Kidney (tissue), 14 donors: ENCODE measurements around the gene ZNF738. TPM values are rescaled to one million over a fixed set of nuclear protein-coding genes. Genes with fewer than 3 reads are reported as not detected.

Experiments used
- DNase-seq, 5 donors: peaks; one replicate each; pipeline ENCODE4 v3.0.0-alpha.2; 2013 to 2020
- FAIRE-seq: peaks from 2 replicates; lab custom pipeline; 2012; peaks lifted over from hg19 to GRCh38; lab: Jason Lieb, UNC
- H3K27ac ChIP-seq, 2 donors: one replicate each; pipeline ENCODE4 v1.7.0; 2013; ENCODE audit warnings: low read depth in 2 of 2, low read length in 2 of 2, inconsistent platforms in 1 of 2
- H3K27me3 ChIP-seq: one replicate; pipeline ENCODE4 v1.7.1; 2013; ENCODE audit warnings: low read length, inconsistent platforms; ENCODE audit not compliant: control insufficient read depth, insufficient read depth
- H3K36me3 ChIP-seq, 3 donors: one replicate each; pipeline versions ENCODE4 v1.7.0 to v1.7.1; 2013; ENCODE audit warnings: low read length in 3 of 3, control low read depth in 1 of 3, inconsistent platforms in 1 of 3; ENCODE audit not compliant: insufficient read depth in 3 of 3, control insufficient read depth in 2 of 3
- H3K4me1 ChIP-seq, 3 donors: one replicate each; pipeline versions ENCODE4 v1.7.0 to v1.7.1; 2013; ENCODE audit warnings: low read length in 3 of 3, inconsistent platforms in 1 of 3, low read depth in 1 of 3; ENCODE audit not compliant: control insufficient read depth in 2 of 3, insufficient read depth in 2 of 3
- H3K4me3 ChIP-seq, 3 donors: one replicate each; pipeline versions ENCODE4 v1.7.0 to v1.8.1; 2013; ENCODE audit warnings: low read length in 3 of 3, control low read depth in 1 of 3, inconsistent platforms in 1 of 3
- H3K9ac ChIP-seq, 3 donors: one replicate each; pipeline versions ENCODE4 v1.7.0 to v1.7.1; 2013; ENCODE audit warnings: low read length in 3 of 3, control low read depth in 1 of 3, inconsistent platforms in 1 of 3
- H3K9me3 ChIP-seq, 3 donors: one replicate each; pipeline versions ENCODE4 v1.7.0 to v1.7.1; 2013; ENCODE audit warnings: low read length in 3 of 3, control low read depth in 1 of 3, inconsistent platforms in 1 of 3; ENCODE audit not compliant: control insufficient read depth in 2 of 3, insufficient read depth in 1 of 3
- CTCF ChIP-seq: IDR thresholded peaks from 3 replicates; pipeline ENCODE4 v1.5.1; 2012; ENCODE audit warnings: mild to moderate bottlenecking, moderate library complexity, borderline replicate concordance; ENCODE audit not compliant: insufficient read depth; ENCODE audit errors: extremely low read depth
- intact Hi-C: fragments of 100-400 bp; cut with DNase I; formaldehyde crosslinking; loops from one replicate; pipeline ENCODE4 v1.11.1; 2022
- polyA plus RNA-seq: library from polyadenylated mRNA; stranded (reverse); fragments of 350-450 nt; fragmentation: Illumina TruSeq; extraction: RNeasy Lipid Tissue Mini Kit (QIAGEN cat#74804); gene quantifications from one replicate; pipeline ENCODE4 v1.2.3, GENCODE V29; 2014; ENCODE audit warnings: low read depth, low replicate concordance; ENCODE audit not compliant: insufficient read depth
- total RNA-seq: library from RNA; stranded (reverse); fragmentation: NEBNext Ultra II Directional; extraction: Animal tissue kit (Norgen Biotek cat#: 25700); gene quantifications from one replicate; pipeline ENCODE4 v1.2.1, GENCODE V29; 2021
- donor health status: control.
- donor health status: control.
- donor health status: control.
- donor health status: control.
- donor health status: control.
- donor health status: DM: yes; HTN: yes; CAD: no.
- donor health status: Normal renal cell carcinoma (clear cell type).

Gene ZNF738
- total and polyA plus RNA-seq, 2 donors from 2014 or later: 3.1 to 8.4 TPM

GRCh38 chr19:21323000-21323399 is 35.8 kb upstream of the ZNF738 start:
- no peaks in the 10 kb centered on the region for H3K9me3 ChIP-seq
- intact Hi-C loops: no loop called here
- DNase-seq: no peak
- H3K36me3 ChIP-seq: peaks cover 0 to 6% (median 0%) of the 10 kb centered on the region in 3 donors
- H3K27ac ChIP-seq: no peak overlapping the region
- no peak overlapping the region for H3K9ac ChIP-seq
- no peak for FAIRE-seq
- no peak overlapping the region for H3K4me3 ChIP-seq
- peaks cover 0 to under 1% (median 0%) of the 10 kb centered on the region in 3 donors for H3K4me1 ChIP-seq
- TF ChIP-seq CTCF: no peak
- no peaks in the 10 kb centered on the region for H3K27me3 ChIP-seq

GRCh38 chr19:21326169-21326568 is 32.6 kb upstream of the ZNF738 start:
- no peak overlapping the region for H3K27ac ChIP-seq
- no peak overlapping the region for H3K4me3 ChIP-seq
- DNase-seq (no peak), FAIRE-seq (no peak)
- no peak overlapping the region for H3K9ac ChIP-seq
- intact Hi-C loops: no loop called here
- H3K4me1 ChIP-seq: no peaks in the 10 kb centered on the region
- no peaks in the 10 kb centered on the region for H3K27me3 ChIP-seq
- no peaks in the 10 kb centered on the region for H3K9me3 ChIP-seq
- peaks cover 0 to 6% (median 0%) of the 10 kb centered on the region in 3 donors for H3K36me3 ChIP-seq
- no peak for TF ChIP-seq CTCF

GRCh38 chr19:21328406-21328805 is 30.4 kb upstream of the ZNF738 start:
- no peak for FAIRE-seq
- peak overlapping the region in 1 of 2 donors; percentile 96 for H3K27ac ChIP-seq

More at GRCh38 chr19:21328406-21328805, 30.4 kb upstream of the ZNF738 start:
- Histone ChIP-seq H3K27me3 (no peaks in the 10 kb centered on the region), H3K9ac (peak overlapping the region; percentile 79 to 97 (median 92)), H3K9me3 (no peaks in the 10 kb centered on the region), H3K36me3 (peaks cover 0 to 6% (median 0%) of the 10 kb centered on the region in 3 donors), H3K4me3 (peak overlapping the region; percentile 88 to 99 (median 91)), H3K4me1 (no peaks in the 10 kb centered on the region)
- TF ChIP-seq CTCF: no peak
- DNase-seq: peak in 4 of 5 donors; percentile 13 to 54 (median 44)
- intact Hi-C loops: no loop called here
